ENCODE results near the gene ADAP1.

The ADAP1 gene

GRCh38 chr7:982511-983003, 28.1 kb upstream of the ADAP1 start:
- TF ChIP-seq CTCF (IDR thresholded peaks at IDR 0.05; ENCODE audit: low read depth, low read length, missing control alignments) = no peak
- DNase-seq (ENCODE audit: low read depth) = no peak
- H3K4me3 ChIP-seq (ENCODE audit: low read depth, low read length) = no peak overlapping the region

GRCh38 chr7:981793-982510, 27.5 kb upstream of the ADAP1 start:
- TF ChIP-seq CTCF (IDR thresholded peaks at IDR 0.05; ENCODE audit: low read depth, low read length, missing control alignments) = no peak
- no peak overlapping the region for H3K4me3 ChIP-seq (ENCODE audit: low read depth, low read length)
- no peak for DNase-seq (ENCODE audit: low read depth)

DNA sequence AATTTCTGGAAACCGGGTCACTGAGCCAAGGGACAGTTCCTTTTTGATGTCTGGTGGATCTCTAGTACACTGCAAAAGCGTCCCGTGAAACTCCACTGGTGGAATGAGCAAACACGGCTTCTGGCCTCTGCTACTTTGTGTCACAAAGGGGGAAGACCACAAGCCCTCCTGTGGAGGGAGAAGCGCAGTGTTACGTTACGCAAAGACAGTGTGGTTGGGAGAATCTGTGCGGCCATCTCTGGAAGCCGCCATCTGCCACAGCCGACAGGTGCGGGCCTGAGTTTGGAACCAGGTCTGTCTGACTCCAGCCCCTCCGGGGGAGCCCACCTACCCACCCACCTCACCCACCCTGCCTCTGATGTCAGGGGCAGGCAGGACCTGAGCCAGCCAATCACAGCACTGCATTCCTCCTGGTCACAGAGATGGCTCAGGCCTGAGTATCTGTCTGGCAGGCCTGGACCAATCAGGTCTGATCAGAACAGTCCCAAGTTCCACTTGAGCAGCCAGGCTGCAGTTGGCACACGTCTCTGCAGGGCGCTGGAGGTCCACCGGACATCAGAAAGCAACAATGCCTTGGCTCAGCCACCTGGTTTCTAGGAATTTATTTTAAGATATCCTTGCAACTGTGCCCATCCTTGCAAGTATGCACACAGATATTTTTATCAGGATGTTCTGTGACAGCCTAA, 25.5 kb upstream of the ADAP1 start:
- DNase-seq (ENCODE audit: low read depth) = no peak
- TF ChIP-seq CTCF (IDR thresholded peaks at IDR 0.05; ENCODE audit: low read depth, low read length, missing control alignments) = no peak
- no peak overlapping the region for H3K4me3 ChIP-seq (ENCODE audit: low read depth, low read length)

GRCh38 chr7:979151-979550, 24.7 kb upstream of the ADAP1 start:
- no peak for TF ChIP-seq CTCF (IDR thresholded peaks at IDR 0.05; ENCODE audit: low read depth, low read length, missing control alignments)
- no peak overlapping the region for H3K4me3 ChIP-seq (ENCODE audit: low read depth, low read length)
- no peak for DNase-seq (ENCODE audit: low read depth)

DNA sequence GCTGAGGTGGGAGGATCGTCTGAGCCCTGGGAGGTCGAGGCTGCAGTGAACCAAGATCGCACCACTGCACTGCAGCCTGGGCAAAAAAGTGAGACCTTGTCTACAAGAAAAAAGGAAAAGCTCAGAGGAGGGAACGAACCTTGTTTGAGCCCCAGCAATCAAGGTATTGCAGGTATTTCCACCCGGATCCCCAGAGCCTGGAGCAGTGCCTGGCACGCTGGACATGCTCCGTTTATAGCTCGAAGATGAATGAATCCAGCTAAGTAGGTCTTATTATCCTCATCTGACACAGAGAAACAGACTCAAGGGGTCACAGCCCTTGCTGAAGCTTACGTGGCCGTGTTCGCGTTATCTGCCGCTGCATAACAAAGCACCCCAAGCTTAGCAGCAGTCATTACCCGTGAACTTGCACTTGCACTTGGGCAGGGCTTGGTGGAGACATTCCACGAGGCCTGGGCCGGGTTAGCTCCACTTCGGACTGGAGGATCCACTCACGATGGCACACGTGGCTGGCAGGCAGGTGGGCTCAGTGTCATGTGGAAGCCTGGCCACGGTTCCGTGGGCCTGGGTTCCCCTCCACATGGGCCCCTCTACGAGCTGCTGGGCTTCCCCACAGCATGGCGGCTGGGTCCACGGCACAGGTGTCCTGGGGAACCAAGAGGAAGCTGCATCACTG, 24.1 kb upstream of the ADAP1 start:
- DNase-seq (ENCODE audit: low read depth) = no peak
- H3K4me3 ChIP-seq (ENCODE audit: low read depth, low read length) = no peak overlapping the region
- TF ChIP-seq CTCF (IDR thresholded peaks at IDR 0.05; ENCODE audit: low read depth, low read length, missing control alignments) = no peak

GRCh38 chr7:978049-978346, 23.5 kb upstream of the ADAP1 start:
- no peak for DNase-seq (ENCODE audit: low read depth)
- H3K4me3 ChIP-seq (ENCODE audit: low read depth, low read length) = no peak overlapping the region
- TF ChIP-seq CTCF (IDR thresholded peaks at IDR 0.05; ENCODE audit: low read depth, low read length, missing control alignments) = no peak

All from GM12864 (cell line).